ENCODE results near the gene EYS.

The EYS gene

GRCh38 chr6:64736421-64736950 lies 970.5 kb downstream of the EYS start:
- no peak for TF ChIP-seq GATA2 (IDR thresholded peaks at IDR 0.05; ENCODE audit: low read depth, low read length)
- no peak for TF ChIP-seq GATA3 (IDR thresholded peaks at IDR 0.05; ENCODE audit: low read depth, low read length)

DNA sequence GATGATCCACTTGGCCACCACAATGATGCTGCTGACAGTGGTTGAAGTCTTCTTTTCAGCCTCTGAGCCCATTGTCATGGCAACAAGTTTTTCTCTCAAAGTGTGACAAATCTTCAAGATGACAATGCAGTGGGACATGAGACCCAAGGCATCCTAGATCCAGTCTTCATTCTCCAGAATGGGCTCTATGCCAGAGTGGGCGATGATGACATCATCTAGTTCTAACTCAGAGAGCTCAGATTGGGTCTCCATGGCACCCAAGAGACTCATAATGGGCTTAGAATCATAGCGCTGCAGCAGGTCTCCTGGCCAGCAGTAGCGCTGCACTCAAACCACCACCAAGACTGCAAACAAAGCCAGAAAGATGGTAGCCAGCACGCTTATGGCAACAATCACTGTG lies 973.6 kb downstream of the EYS start:
- no peak for TF ChIP-seq GATA2 (IDR thresholded peaks at IDR 0.05; ENCODE audit: low read depth, low read length)
- no peak for TF ChIP-seq GATA3 (IDR thresholded peaks at IDR 0.05; ENCODE audit: low read depth, low read length)

DNA sequence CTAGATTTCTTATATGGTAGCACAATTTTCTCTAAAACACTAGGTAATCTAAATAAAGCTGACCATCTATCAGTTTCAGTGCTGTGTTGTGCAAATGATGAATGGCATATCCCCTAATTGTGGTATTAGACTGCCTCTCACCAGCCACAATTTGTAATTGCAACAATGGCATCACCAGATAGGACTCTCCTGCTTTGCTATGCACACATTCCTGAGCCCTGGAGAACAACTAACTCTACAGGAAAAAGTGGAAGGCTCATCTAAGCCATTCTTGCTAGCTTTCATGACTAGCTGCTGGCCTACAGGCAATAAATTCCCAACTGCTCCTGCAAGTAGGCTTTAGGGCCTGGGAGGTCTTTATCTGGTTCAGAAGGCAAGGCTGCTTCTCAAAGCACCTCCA lies 974.1 kb downstream of the EYS start:
- TF ChIP-seq GATA3 (IDR thresholded peaks at IDR 0.05; ENCODE audit: low read depth, low read length) (no peak), GATA2 (IDR thresholded peaks at IDR 0.05; ENCODE audit: low read depth, low read length) (no peak)

GRCh38 chr6:64729522-64729921 lies 977.5 kb downstream of the EYS start:
- no peak for TF ChIP-seq GATA3 (IDR thresholded peaks at IDR 0.05; ENCODE audit: low read depth, low read length)
- no peak for TF ChIP-seq GATA2 (IDR thresholded peaks at IDR 0.05; ENCODE audit: low read depth, low read length)

- TF ChIP-seq GATA3 (IDR thresholded peaks at IDR 0.05; ENCODE audit: low read depth, low read length) (no peak), GATA2 (IDR thresholded peaks at IDR 0.05; ENCODE audit: low read depth, low read length) (no peak)
Measured at GRCh38 chr6:64727075-64727474, 980.0 kb downstream of the EYS start.

DNA sequence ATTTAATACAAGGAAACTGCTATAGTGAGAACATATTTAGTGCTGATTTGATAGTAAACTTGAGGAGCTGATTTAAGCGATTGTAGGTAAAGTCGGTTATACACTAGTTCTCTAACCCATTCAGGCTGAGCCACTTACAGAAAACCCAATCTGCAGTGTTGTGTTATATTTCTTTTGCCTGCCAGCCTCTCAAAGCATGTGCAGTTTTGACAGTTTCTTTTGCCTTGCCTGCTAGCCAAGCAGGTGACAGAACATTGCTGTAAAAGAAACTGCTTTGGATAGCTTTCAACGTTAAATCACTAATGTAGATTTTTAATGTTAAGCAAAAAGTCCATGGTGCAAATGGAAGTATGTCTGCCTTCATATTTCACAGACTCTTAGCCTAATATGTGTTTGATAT lies 982.9 kb downstream of the EYS start:
- no peak for TF ChIP-seq GATA3 (IDR thresholded peaks at IDR 0.05; ENCODE audit: low read depth, low read length)
- no peak for TF ChIP-seq GATA2 (IDR thresholded peaks at IDR 0.05; ENCODE audit: low read depth, low read length)

- TF ChIP-seq GATA3 (IDR thresholded peaks at IDR 0.05; ENCODE audit: low read depth, low read length) (no peak), GATA2 (IDR thresholded peaks at IDR 0.05; ENCODE audit: low read depth, low read length) (no peak)
Measured at GRCh38 chr6:64723327-64724058, 983.5 kb downstream of the EYS start.

- TF ChIP-seq GATA2 (IDR thresholded peaks at IDR 0.05; ENCODE audit: low read depth, low read length) (no peak), GATA3 (IDR thresholded peaks at IDR 0.05; ENCODE audit: low read depth, low read length) (no peak)
Measured at GRCh38 chr6:64721865-64722264, 985.2 kb downstream of the EYS start.

- TF ChIP-seq GATA2 (IDR thresholded peaks at IDR 0.05; ENCODE audit: low read depth, low read length), result no peak
- TF ChIP-seq GATA3 (IDR thresholded peaks at IDR 0.05; ENCODE audit: low read depth, low read length), result no peak
Measured at GRCh38 chr6:64717281-64717680, 989.7 kb downstream of the EYS start.

GRCh38 chr6:64715624-64716023 lies 991.4 kb downstream of the EYS start:
- TF ChIP-seq GATA3 (IDR thresholded peaks at IDR 0.05; ENCODE audit: low read depth, low read length), result no peak
- TF ChIP-seq GATA2 (IDR thresholded peaks at IDR 0.05; ENCODE audit: low read depth, low read length), result no peak

GRCh38 chr6:64714073-64714472 lies 993.0 kb downstream of the EYS start:
- no peak for TF ChIP-seq GATA3 (IDR thresholded peaks at IDR 0.05; ENCODE audit: low read depth, low read length)
- no peak for TF ChIP-seq GATA2 (IDR thresholded peaks at IDR 0.05; ENCODE audit: low read depth, low read length)

DNA sequence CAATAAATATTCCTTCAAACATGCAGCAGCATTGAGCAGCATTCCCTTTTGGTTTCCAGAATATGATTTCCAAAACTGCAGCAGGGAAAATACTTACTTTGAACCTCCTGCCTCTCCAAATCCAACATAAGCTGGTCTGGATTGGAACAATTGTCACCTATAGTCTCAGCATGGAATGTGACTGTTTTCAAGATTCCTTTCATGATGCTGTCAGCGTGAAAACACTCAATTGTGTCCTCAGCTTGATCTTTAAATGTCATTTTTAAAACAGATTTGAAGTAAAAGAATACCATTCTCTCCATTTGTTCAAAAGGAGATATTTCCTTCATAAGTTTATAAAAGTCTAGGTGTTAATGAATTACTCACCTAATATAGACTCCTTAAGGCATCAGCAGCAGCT lies 993.9 kb downstream of the EYS start:
- TF ChIP-seq GATA2 (IDR thresholded peaks at IDR 0.05; ENCODE audit: low read depth, low read length) (no peak), GATA3 (IDR thresholded peaks at IDR 0.05; ENCODE audit: low read depth, low read length) (no peak)

DNA sequence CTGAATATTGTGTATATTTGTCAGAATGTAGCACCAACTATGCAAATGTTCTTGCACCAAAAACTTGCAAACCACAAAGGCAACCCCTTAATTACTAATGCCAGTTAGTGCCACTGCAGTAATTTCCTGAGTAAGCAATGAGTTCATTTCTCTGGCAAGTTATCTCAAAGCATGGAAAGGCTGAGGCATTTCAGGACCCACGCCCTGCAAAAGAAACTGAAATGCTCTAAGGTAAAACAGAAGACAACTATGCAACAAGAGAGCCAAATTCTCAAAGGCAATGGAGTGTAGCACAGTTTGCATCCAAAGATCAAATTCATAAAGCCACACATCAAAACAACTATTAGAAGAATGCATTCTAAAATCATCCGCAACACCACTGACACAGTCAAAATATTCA lies 994.4 kb downstream of the EYS start:
- TF ChIP-seq GATA3 (IDR thresholded peaks at IDR 0.05; ENCODE audit: low read depth, low read length), result no peak
- TF ChIP-seq GATA2 (IDR thresholded peaks at IDR 0.05; ENCODE audit: low read depth, low read length), result no peak

DNA sequence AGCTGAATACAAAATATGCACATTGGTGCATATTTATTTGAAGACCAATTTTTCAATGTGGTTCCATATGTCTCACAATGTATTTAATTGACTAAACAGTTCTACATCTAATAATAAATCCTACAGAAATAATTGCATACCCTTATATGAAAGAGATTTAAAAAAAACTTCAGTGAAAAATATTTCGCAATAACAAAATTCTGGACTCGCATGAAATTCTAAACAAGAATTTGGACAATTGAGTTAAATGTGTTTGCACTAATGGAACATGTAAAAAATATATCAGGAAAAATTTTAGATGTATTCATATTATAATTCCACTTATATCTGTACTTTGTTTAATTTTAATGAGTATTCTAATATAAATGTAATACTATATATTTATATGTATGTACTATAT lies 1003.1 kb downstream of the EYS start:
- TF ChIP-seq GATA3 (IDR thresholded peaks at IDR 0.05; ENCODE audit: low read depth, low read length), result no peak
- TF ChIP-seq GATA2 (IDR thresholded peaks at IDR 0.05; ENCODE audit: low read depth, low read length), result no peak

- TF ChIP-seq GATA2 (IDR thresholded peaks at IDR 0.05; ENCODE audit: low read depth, low read length), result no peak
- no peak for TF ChIP-seq GATA3 (IDR thresholded peaks at IDR 0.05; ENCODE audit: low read depth, low read length)
Measured at GRCh38 chr6:64696053-64696452, 1011.0 kb downstream of the EYS start.

Measured in SH-SY5Y (cell line).